GM23338 (cell line): ENCODE results near the gene KATNAL1.

ENCODE experiments used
- CTCF ChIP-seq, 2 experiments: fragments of 200-600 bp in 1 of 2; sonication (generic) in 1 of 2; conservative IDR thresholded peaks; 2 replicates each; pipeline versions ENCODE4 v1.5.1 to v1.6.1; 2016 to 2017; ENCODE audit warnings: antibody characterized with exemption in 2 of 2, low read depth in 2 of 2, mild to moderate bottlenecking in 2 of 2, moderate library complexity in 1 of 2
- EZH2 ChIP-seq: fragments of 200-600 bp; sonication (generic); IDR thresholded peaks from one replicate; pipeline ENCODE4 v1.8.0; 2017; ENCODE audit warnings: antibody characterized with exemption, mild to moderate bottlenecking, low read depth; ENCODE audit not compliant: unreplicated experiment
- TF ChIP-seq, protein P1 (sequence below): IDR thresholded peaks from one replicate; pipeline ENCODE4 v1.6.1; 2018; ENCODE audit warnings: antibody characterized with exemption; ENCODE audit not compliant: unreplicated experiment

GRCh38 chr13:30292325-30292724 is 15.0 kb downstream of the KATNAL1 start:
- TF ChIP-seq CTCF (conservative IDR thresholded peaks at IDR 0.05; ENCODE audit: low read depth in 2 of 2), result no peak
- no peak for TF ChIP-seq EZH2
- TF ChIP-seq, protein P1, sequence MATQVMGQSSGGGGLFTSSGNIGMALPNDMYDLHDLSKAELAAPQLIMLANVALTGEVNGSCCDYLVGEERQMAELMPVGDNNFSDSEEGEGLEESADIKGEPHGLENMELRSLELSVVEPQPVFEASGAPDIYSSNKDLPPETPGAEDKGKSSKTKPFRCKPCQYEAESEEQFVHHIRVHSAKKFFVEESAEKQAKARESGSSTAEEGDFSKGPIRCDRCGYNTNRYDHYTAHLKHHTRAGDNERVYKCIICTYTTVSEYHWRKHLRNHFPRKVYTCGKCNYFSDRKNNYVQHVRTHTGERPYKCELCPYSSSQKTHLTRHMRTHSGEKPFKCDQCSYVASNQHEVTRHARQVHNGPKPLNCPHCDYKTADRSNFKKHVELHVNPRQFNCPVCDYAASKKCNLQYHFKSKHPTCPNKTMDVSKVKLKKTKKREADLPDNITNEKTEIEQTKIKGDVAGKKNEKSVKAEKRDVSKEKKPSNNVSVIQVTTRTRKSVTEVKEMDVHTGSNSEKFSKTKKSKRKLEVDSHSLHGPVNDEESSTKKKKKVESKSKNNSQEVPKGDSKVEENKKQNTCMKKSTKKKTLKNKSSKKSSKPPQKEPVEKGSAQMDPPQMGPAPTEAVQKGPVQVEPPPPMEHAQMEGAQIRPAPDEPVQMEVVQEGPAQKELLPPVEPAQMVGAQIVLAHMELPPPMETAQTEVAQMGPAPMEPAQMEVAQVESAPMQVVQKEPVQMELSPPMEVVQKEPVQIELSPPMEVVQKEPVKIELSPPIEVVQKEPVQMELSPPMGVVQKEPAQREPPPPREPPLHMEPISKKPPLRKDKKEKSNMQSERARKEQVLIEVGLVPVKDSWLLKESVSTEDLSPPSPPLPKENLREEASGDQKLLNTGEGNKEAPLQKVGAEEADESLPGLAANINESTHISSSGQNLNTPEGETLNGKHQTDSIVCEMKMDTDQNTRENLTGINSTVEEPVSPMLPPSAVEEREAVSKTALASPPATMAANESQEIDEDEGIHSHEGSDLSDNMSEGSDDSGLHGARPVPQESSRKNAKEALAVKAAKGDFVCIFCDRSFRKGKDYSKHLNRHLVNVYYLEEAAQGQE, result no peak
